ENCODE results near the gene PXK.
"Not testable (repeated sequence)": the region's sequence is repeated elsewhere in the genome, so short reads cannot be mapped to it uniquely, and the experiment has no call there.

PXK gene

DNA sequence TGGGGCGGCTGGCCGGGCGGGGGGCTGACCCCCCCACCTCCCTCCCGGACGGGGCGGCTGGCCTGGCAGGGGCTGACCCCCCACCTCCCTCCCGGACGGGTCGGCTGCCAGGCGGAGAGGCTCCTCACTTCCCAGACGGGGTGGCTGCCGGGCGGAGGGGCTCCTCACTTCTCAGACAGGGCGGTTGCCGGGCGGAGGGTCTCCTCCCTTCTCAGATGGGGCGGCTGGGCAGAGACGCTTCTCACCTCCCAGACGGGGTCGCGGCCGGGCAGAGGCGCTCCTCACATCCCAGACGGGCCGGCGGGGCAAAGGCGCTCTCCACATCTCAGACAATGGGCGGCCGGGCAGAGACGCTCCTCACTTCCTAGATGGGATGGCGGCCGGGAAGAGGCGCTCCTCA lies 42.2 kb upstream of the PXK start:
- not testable (repeated sequence) for H3F3A ChIP-seq (ENCODE audit: insufficient read depth, low read length); H3K27me3 ChIP-seq (replicated peaks; ENCODE audit: insufficient read depth, low read length); H3K27ac ChIP-seq (ENCODE audit: low read length)

DNA sequence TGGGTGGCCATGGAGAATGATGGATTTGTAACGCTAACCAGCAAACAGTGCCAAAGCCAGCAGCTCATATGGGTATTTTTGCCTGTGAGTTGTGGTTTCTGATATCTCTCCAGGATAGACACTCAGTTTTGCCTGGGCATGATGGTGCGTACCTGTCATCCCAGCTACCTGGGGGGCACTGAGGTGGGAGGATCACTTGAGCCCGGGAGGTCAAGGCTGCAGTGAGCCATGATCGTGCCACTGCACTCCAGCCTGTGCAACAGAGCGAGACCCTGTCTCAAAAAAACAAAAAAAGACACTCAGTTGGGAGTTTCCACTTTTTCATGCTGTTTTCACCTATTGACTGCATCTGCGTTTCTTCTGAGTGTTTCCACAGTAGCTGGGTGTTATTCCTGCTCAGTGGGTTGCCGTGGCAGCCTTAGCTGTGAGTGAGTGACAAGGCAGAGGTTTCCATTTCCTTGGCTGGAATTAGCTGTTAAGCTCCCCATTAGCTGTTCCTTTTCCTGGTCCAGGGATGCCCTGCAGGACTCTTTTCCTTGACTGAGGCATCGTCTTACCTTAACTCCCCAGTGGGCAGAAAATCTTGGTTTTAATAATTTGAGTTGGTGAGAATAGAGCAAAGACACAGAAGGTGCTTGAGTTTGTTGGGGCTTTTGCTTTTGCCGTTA lies 40.9 kb upstream of the PXK start:
- Histone ChIP-seq H3K27ac (ENCODE audit: low read length) (no peak overlapping the region), H3F3A (ENCODE audit: insufficient read depth, low read length) (no peaks in the 10 kb centered on the region), H3K9me3 (replicated peaks; ENCODE audit: insufficient read depth, low read length) (no peaks in the 10 kb centered on the region), H3K4me2 (ENCODE audit: low read depth, low read length) (no peak overlapping the region), H3K79me2 (ENCODE audit: low read length) (no peaks in the 10 kb centered on the region), H3K4me1 (ENCODE audit: low read length) (no peaks in the 10 kb centered on the region), H3K9ac (ENCODE audit: low read length) (no peak overlapping the region), H3K27me3 (replicated peaks; ENCODE audit: insufficient read depth, low read length) (no peaks in the 10 kb centered on the region), H3K4me3 (ENCODE audit: low read length) (no peak overlapping the region), H3K36me3 (replicated peaks; ENCODE audit: insufficient read depth, low read length) (no peaks in the 10 kb centered on the region), H4K20me1 (ENCODE audit: insufficient read depth, low read length) (no peaks in the 10 kb centered on the region), H2AFZ (ENCODE audit: low read length) (no peak overlapping the region), H3K9me2 (replicated peaks; ENCODE audit: insufficient read depth, low read length) (no peaks in the 10 kb centered on the region)
- no peak for TF ChIP-seq EZH2 (optimal IDR thresholded peaks at IDR 0.05; ENCODE audit: low read depth, low read length)
- TF ChIP-seq EZH2phosphoT487 (IDR thresholded peaks at IDR 0.05; ENCODE audit: low read length) = no peak
- TF ChIP-seq, protein P1, sequence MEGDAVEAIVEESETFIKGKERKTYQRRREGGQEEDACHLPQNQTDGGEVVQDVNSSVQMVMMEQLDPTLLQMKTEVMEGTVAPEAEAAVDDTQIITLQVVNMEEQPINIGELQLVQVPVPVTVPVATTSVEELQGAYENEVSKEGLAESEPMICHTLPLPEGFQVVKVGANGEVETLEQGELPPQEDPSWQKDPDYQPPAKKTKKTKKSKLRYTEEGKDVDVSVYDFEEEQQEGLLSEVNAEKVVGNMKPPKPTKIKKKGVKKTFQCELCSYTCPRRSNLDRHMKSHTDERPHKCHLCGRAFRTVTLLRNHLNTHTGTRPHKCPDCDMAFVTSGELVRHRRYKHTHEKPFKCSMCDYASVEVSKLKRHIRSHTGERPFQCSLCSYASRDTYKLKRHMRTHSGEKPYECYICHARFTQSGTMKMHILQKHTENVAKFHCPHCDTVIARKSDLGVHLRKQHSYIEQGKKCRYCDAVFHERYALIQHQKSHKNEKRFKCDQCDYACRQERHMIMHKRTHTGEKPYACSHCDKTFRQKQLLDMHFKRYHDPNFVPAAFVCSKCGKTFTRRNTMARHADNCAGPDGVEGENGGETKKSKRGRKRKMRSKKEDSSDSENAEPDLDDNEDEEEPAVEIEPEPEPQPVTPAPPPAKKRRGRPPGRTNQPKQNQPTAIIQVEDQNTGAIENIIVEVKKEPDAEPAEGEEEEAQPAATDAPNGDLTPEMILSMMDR (IDR thresholded peaks at IDR 0.05; ENCODE audit: low read length) = no peak
- no peak for DNase-seq

More for the DNA sequence above, 42.2 kb upstream of the PXK start:
- not testable (repeated sequence) for H3K9me2 ChIP-seq (replicated peaks; ENCODE audit: insufficient read depth, low read length); H3K4me3 ChIP-seq (ENCODE audit: low read length); H3K79me2 ChIP-seq (ENCODE audit: low read length); H3K36me3 ChIP-seq (replicated peaks; ENCODE audit: insufficient read depth, low read length); H4K20me1 ChIP-seq (ENCODE audit: insufficient read depth, low read length); H3K9ac ChIP-seq (ENCODE audit: low read length); DNase-seq; H2AFZ ChIP-seq (ENCODE audit: low read length); H3K9me3 ChIP-seq (replicated peaks; ENCODE audit: insufficient read depth, low read length); H3K4me1 ChIP-seq (ENCODE audit: low read length); H3K4me2 ChIP-seq (ENCODE audit: low read depth, low read length)

DNA sequence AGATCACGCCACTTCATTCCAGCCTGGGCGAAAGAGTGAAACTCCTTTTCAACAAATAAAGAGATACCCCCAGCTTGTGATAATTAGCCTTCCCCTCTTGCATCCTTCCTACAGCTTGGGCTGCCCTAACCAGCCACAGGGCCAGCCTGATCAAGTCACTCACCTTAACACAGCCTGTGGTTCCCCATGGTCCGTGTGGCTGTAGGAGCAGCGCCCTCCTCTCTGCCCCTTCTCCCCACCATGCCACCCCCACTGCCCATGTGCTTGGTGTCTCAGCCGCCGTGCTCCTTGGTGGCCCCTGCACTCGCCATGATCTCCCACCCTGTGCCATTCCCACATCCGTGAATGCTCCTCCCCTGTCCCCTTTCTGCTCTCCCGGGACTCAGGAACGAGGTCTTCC lies 39.8 kb upstream of the PXK start:
- no peak overlapping the region for H3K27ac ChIP-seq (ENCODE audit: low read length)
- no peak overlapping the region for H3K4me2 ChIP-seq (ENCODE audit: low read depth, low read length)
- no peaks in the 10 kb centered on the region for H3K9me3 ChIP-seq (replicated peaks; ENCODE audit: insufficient read depth, low read length)
- H3K27me3 ChIP-seq (replicated peaks; ENCODE audit: insufficient read depth, low read length) = no peaks in the 10 kb centered on the region
- no peak overlapping the region for H3K4me3 ChIP-seq (ENCODE audit: low read length)
- no peaks in the 10 kb centered on the region for H3K36me3 ChIP-seq (replicated peaks; ENCODE audit: insufficient read depth, low read length)
- TF ChIP-seq, protein P1 (IDR thresholded peaks at IDR 0.05; ENCODE audit: low read length) = no peak
- TF ChIP-seq EZH2 (optimal IDR thresholded peaks at IDR 0.05; ENCODE audit: low read depth, low read length) = no peak
- TF ChIP-seq EZH2phosphoT487 (IDR thresholded peaks at IDR 0.05; ENCODE audit: low read length) = no peak
- no peaks in the 10 kb centered on the region for H3K9me2 ChIP-seq (replicated peaks; ENCODE audit: insufficient read depth, low read length)
- no peak overlapping the region for H3K9ac ChIP-seq (ENCODE audit: low read length)
- no peak for DNase-seq
- no peak overlapping the region for H2AFZ ChIP-seq (ENCODE audit: low read length)
- no peaks in the 10 kb centered on the region for H3K4me1 ChIP-seq (ENCODE audit: low read length)
- H3F3A ChIP-seq (ENCODE audit: insufficient read depth, low read length) = no peaks in the 10 kb centered on the region
- no peaks in the 10 kb centered on the region for H4K20me1 ChIP-seq (ENCODE audit: insufficient read depth, low read length)
- no peaks in the 10 kb centered on the region for H3K79me2 ChIP-seq (ENCODE audit: low read length)

DNA sequence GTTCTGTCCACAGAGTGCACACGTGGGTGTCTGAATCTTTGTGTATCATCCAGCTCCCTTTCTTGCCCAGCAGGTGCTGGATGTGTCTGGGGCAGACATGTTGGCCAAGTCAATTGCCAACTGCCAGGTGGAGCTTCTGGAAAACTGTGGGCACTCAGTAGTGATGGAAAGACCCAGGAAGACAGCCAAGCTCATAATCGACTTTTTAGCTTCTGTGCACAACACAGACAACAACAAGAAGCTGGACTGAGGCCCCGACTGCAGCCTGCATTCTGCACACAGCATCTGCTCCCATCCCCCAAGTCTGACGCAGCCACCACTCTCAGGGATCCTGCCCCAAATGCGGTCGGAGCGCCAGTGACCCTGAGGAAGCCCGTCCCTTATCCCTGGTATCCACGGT lies 39.2 kb upstream of the PXK start:
- Histone ChIP-seq H3K9ac (ENCODE audit: low read length) (no peak overlapping the region), H3K4me1 (ENCODE audit: low read length) (no peaks in the 10 kb centered on the region), H3K9me3 (replicated peaks; ENCODE audit: insufficient read depth, low read length) (no peaks in the 10 kb centered on the region), H3K4me2 (ENCODE audit: low read depth, low read length) (no peak overlapping the region), H3K27ac (ENCODE audit: low read length) (no peak overlapping the region), H2AFZ (ENCODE audit: low read length) (no peak overlapping the region), H3K4me3 (ENCODE audit: low read length) (no peak overlapping the region), H3K79me2 (ENCODE audit: low read length) (no peaks in the 10 kb centered on the region), H3K36me3 (replicated peaks; ENCODE audit: insufficient read depth, low read length) (no peaks in the 10 kb centered on the region), H3K9me2 (replicated peaks; ENCODE audit: insufficient read depth, low read length) (no peaks in the 10 kb centered on the region), H3F3A (ENCODE audit: insufficient read depth, low read length) (no peaks in the 10 kb centered on the region), H3K27me3 (replicated peaks; ENCODE audit: insufficient read depth, low read length) (no peaks in the 10 kb centered on the region), H4K20me1 (ENCODE audit: insufficient read depth, low read length) (no peaks in the 10 kb centered on the region)
- no peak for DNase-seq
- TF ChIP-seq EZH2phosphoT487 (IDR thresholded peaks at IDR 0.05; ENCODE audit: low read length) (no peak), EZH2 (optimal IDR thresholded peaks at IDR 0.05; ENCODE audit: low read depth, low read length) (no peak)
- TF ChIP-seq, protein P1 (IDR thresholded peaks at IDR 0.05; ENCODE audit: low read length) = no peak
